ENCODE data around the gene MGAT3.

DNA sequence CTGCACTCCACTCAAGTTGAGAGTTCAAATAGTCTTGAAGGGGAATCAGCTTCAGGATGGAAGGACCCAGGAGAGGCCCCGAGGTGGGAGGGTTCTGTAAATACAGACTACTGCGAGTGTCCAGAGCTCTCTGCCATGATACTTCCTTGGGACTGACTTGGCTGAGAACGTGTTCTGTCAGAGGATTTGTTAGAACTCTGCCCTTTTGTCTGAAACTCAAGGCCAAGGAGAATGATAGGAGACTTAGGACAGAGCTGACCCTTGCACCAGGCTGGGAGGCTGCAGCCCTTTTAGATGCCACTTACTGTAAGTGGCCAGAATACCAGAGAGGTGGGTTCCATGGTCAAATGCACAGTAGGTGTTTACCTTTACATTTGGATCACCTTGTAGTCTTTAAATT lies 60.7 kb downstream of the MGAT3 start:
- TF ChIP-seq, protein P1, sequence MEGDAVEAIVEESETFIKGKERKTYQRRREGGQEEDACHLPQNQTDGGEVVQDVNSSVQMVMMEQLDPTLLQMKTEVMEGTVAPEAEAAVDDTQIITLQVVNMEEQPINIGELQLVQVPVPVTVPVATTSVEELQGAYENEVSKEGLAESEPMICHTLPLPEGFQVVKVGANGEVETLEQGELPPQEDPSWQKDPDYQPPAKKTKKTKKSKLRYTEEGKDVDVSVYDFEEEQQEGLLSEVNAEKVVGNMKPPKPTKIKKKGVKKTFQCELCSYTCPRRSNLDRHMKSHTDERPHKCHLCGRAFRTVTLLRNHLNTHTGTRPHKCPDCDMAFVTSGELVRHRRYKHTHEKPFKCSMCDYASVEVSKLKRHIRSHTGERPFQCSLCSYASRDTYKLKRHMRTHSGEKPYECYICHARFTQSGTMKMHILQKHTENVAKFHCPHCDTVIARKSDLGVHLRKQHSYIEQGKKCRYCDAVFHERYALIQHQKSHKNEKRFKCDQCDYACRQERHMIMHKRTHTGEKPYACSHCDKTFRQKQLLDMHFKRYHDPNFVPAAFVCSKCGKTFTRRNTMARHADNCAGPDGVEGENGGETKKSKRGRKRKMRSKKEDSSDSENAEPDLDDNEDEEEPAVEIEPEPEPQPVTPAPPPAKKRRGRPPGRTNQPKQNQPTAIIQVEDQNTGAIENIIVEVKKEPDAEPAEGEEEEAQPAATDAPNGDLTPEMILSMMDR (IDR thresholded peaks at IDR 0.05; ENCODE audit: low read length) = no peak
- no peak for TF ChIP-seq EZH2phosphoT487 (IDR thresholded peaks at IDR 0.05; ENCODE audit: low read length)

Measured in MM.1S (cell line).